GM18505 (cell line): ENCODE data around the gene CORO2B.

Source experiments
- ATAC-seq: cut with Tn5 transposase; IDR thresholded peaks from one replicate; pipeline ENCODE4 v1.9.1; 2021; ENCODE audit not compliant: unreplicated experiment
- POLR2A ChIP-seq: IDR thresholded peaks from 4 replicates; pipeline ENCODE4 v1.6.1; 2011; ENCODE audit warnings: borderline replicate concordance; ENCODE audit not compliant: insufficient read depth, insufficient read length; ENCODE audit errors: extremely low read depth

The CORO2B gene

DNA sequence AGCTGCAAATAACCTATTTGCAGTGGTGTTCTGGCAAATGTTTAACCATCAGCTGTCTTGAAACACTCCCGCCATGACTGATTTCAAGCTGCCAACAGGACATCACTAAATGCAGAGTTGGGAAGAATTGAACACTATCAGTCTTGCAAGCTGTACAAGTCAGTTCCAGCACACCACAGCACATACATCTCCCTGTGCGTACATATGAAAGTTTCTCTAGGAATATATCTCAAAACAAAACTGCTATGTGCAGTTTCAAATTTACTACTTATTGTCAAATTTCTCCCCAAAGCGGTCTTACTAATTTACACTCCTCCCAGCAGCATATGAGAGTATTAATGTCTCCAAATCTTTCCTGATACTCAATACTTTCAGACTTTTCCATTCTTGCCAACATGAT is 30.4 kb upstream of the CORO2B start:
- TF ChIP-seq POLR2A = no peak
- no peak for ATAC-seq

DNA sequence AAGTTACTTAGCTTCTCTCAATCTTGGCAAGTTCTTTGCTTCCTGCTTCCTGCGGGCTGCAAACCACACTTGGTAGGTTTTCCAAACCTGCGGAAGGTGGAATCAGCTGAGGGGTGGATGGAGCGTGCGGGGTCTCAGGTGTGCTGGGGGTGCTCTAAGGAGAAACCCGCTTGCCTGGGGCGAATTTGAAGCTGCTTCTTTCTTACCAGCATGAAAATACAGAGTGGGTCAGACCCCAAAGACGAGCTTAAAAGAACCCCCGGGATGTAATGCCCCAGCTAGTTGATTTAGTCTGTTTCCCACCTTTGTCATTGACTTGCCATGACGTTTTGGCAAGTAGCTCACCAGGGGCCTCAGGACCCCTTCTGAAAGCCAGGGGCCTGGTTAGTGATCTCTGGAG is 28.8 kb upstream of the CORO2B start:
- TF ChIP-seq POLR2A = no peak
- no peak for ATAC-seq

DNA sequence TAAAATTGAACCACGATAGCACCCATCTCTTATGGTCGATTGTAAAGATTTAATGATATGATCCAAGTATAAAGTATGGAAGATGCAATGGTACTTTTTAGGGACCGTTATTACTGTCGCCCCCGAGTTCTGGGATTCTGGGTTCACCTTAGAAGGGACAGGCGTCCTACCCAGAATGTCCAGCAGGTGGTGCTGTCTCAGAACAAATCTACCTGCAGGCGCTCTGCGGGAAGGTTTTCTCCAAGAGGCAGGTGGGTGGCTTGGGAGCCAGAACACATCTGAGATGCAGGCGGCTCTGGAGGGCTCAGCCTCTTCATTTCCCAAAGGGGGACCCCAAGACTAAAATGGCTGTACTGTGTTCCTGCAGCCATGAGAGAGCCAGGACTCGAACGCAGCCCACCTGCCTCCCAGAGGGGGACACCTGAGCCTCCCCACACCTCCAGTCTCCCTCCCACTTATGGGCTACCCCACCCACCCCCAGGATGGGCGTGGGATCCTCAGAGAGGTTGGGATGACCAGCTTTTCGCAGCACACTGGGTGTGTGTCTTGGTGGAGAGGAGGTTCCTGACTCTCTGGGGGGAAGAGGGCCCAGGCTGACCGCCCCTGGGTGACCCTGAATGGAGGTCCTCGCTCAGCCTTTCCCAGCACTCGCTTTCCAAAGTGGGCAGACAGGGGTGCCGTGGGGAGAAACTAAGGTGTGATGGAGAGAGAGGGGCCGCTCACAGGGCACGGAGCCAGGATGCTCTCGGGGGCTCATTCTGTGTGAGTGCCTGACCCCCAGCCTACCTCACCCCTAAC is 28.1 kb upstream of the CORO2B start:
- ATAC-seq = no peak
- TF ChIP-seq POLR2A = no peak

- no peak for TF ChIP-seq POLR2A
- ATAC-seq = no peak
These were observed 27.5 kb upstream of the CORO2B start for GRCh38 chr15:68551296-68551635.

- TF ChIP-seq POLR2A = no peak
- no peak for ATAC-seq
These were observed 26.4 kb upstream of the CORO2B start for GRCh38 chr15:68552344-68552743.

GRCh38 chr15:68552773-68553172 is 26.0 kb upstream of the CORO2B start:
- no peak for ATAC-seq
- TF ChIP-seq POLR2A = no peak

GRCh38 chr15:68553314-68553993 is 25.3 kb upstream of the CORO2B start:
- ATAC-seq = no peak
- TF ChIP-seq POLR2A = no peak

- no peak for TF ChIP-seq POLR2A
- ATAC-seq = no peak
These were observed 24.6 kb upstream of the CORO2B start for GRCh38 chr15:68553994-68554720.

GRCh38 chr15:68554721-68555678 is 23.8 kb upstream of the CORO2B start:
- no peak for ATAC-seq

GRCh38 chr15:68555679-68556037 is 23.1 kb upstream of the CORO2B start:
- TF ChIP-seq POLR2A = no peak
- no peak for ATAC-seq

More at GRCh38 chr15:68554721-68555678, 23.8 kb upstream of the CORO2B start:
- TF ChIP-seq POLR2A = no peak

- no peak for ATAC-seq
These were observed 22.4 kb upstream of the CORO2B start for GRCh38 chr15:68556139-68556990.

More at GRCh38 chr15:68556139-68556990, 22.4 kb upstream of the CORO2B start:
- TF ChIP-seq POLR2A = no peak
